ENCODE measurements around the gene INTS1. TPM values are rescaled to one million over a fixed set of nuclear protein-coding genes. Genes with fewer than 3 reads are reported as not detected.

The INTS1 gene
- polyA plus RNA-seq, 4 donors = 55.4 to 96.1 (median 57.7) TPM

GRCh38 chr7:1434891-1435670 lies 69.1 kb downstream of the INTS1 start:
- DNase-seq (ENCODE audit: low read depth in 4 of 4, low spot score in 3 of 4) = no peak

GRCh38 chr7:1434165-1434718 lies 69.9 kb downstream of the INTS1 start:
- DNase-seq (ENCODE audit: low read depth in 4 of 4, low spot score in 3 of 4) = no peak

GRCh38 chr7:1433128-1433920 lies 70.9 kb downstream of the INTS1 start:
- no peak for DNase-seq (ENCODE audit: low read depth in 4 of 4, low spot score in 3 of 4)

DNA sequence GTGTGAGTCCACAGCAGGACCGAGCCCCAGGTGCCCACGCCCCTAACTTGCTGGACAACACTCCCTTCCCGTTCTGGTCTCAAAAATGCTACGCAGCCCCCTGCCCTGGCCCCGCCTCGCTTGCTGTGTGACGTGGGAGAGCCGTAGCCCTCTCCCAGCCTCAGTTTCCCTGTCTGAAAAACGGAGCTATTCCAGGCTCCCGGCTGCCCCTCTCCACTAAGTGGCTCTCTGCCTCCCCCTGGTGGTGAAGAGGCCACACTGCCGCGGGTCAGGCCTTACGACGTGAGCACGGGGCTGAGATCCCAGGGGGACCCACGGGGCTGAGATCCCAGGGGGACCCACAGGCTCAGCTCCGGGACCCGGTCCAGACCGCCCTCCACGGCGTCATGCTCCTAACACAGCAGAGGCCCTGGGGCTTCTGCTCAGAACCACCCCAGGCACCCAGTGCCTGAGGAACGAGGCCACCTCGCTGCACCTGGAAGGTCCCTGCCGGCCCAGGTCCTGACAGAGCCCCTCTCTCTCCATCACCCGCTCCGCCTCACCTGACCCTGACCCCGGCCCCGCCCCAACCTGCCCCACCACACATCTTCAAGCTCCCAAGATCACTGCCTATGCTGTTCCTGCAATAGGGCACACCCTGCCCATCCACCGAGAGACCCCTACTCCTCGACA lies 71.6 kb downstream of the INTS1 start:
- DNase-seq (ENCODE audit: low read depth in 4 of 4, low spot score in 3 of 4) = no peak

DNA sequence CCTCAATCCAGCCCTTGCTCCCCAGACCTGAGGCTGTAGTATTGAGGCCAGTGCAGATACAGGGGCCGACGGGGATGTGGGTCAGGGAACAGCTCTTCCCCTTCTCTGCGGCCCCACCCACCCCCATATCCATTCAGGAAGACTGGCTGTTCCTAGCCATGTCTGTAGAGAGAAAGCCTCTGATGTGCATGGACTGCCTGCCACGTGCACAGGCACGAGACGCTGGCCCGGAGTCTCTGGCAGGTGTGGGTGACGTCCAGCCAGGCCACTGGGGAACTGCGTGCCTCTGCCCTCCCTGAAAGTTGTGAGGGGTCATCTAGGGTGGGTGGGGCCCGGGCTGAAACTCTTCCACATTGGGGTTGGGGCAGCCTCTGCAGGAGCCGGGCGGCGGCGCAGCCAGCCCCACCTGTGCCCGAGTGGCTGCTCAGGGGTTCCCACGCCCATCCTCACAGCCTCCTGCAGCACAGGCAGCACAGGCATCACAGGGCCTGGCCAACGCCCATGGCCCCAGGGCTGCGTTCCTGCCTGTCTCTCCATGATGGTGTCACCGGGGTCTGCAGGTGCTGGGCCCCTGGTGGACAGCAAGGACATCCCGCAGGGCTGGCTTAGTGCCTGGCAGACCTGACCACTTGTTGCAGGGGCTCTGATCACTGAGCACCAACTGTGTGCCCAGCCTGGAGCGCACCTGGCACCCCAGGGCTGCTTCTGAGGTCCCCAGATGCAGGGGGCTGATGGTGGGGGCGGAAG lies 72.4 kb downstream of the INTS1 start:
- DNase-seq (ENCODE audit: low read depth in 4 of 4, low spot score in 3 of 4) = no peak

GRCh38 chr7:1431226-1431625 lies 73.0 kb downstream of the INTS1 start:
- no peak for DNase-seq (ENCODE audit: low read depth in 4 of 4, low spot score in 3 of 4)

DNA sequence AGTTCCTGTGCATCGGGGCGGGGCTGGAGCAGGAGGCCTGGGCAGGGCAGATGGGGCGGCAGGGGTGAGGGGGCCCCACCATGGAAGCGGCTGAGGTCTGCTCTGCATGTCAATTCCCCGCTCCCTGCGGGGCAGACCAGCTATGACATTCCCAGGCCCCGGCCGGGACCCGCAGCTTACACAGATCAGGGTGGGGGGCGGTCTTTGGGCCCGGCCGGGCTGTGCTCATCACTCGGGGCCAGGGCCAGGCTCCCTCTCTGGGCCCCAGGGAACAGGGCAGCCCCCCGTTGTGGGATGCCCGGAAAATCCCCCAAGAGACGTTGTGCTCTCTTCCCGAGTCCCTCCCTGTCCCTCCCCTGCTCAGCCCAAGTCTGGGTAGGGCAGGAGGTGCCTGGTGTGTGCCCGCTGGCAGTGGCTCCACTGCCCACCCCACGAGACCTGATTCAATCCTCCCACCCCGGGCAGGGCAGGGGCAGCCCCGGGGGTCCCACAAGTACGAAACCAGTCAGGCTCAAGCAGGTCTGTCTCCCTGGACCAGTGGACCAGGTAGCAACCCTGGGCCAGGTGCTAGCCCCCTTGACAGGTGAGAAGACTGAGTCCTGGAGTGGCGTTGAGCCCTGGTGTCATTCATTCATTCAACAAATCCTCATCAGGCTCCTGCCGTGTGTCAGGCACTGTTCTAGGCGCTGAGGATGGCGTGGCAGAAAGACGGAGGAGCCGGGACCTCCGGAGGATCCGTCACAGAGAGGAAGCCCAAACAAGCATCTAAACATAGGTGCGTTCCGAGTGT lies 73.9 kb downstream of the INTS1 start:
- no peak for DNase-seq (ENCODE audit: low read depth in 4 of 4, low spot score in 3 of 4)

GRCh38 chr7:1428941-1429501 lies 75.2 kb downstream of the INTS1 start:
- DNase-seq (ENCODE audit: low read depth in 4 of 4, low spot score in 3 of 4) = no peak

- no peak for DNase-seq (ENCODE audit: low read depth in 4 of 4, low spot score in 3 of 4)
These were observed 77.0 kb downstream of the INTS1 start for GRCh38 chr7:1427064-1427657.

- DNase-seq (ENCODE audit: low read depth in 4 of 4, low spot score in 3 of 4) = no peak
These were observed 77.7 kb downstream of the INTS1 start for GRCh38 chr7:1426474-1426873.

DNA sequence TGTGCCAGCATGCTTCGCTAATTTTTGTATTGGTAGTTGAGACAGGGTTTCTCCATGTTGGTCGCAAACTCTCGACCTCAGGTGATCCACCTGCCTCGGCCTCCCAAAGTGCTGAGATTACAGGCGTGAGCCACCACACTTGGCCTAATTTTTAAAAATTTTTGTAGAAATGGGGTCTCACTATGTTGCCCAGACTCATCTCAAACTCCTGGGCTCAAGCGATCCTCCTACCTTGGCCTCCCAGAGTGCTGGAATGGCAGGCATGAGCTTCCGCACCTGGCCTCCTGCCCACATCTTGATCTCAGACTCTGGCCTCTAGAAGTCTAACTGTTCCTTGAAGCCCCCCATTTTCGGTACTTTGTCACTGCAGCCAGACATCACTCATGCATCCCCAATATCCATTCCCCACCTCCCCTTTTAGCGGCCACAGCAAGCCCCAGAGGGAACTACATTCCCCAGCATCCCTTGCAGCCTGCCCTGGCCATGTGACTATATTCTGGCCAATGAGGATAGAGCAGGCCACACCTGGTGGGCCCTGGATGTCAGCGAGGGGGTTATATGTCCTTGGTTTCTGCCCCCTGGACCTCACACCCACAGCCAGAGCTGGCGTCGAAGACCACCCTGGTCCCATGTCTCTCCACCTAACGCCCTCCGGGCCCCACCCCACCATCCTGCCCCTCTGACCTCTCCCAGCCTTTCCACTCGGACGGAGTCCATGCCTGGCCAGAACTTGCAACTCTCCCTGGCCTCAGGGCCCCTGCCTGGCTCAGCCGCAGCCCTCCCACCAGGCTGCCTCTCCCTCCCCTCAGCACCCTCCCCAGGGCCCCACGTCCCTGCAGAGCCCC lies 78.7 kb downstream of the INTS1 start:
- DNase-seq (ENCODE audit: low read depth in 4 of 4, low spot score in 3 of 4) = no peak

DNA sequence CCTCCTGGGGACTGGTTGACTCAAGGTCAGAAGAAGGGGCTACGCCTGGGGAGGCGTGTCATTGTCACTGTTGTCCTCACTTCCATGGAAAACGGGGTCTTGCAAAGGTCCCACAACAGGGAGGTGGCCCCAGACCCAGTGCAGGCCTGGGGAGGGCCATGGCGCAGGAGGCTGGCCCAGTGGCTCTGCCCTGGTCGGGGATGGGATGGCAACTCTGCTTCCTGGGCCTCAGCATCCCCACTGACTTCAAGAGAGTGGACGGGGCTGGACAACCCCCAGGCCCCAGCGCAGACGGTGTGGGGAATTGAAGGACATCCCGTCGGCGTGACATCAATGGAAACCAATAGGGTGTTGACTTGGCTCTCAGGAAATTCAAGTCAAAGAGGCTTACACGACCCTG lies 80.1 kb downstream of the INTS1 start:
- no peak for DNase-seq (ENCODE audit: low read depth in 4 of 4, low spot score in 3 of 4)

- no peak for DNase-seq (ENCODE audit: low read depth in 4 of 4, low spot score in 3 of 4)
These were observed 80.9 kb downstream of the INTS1 start for GRCh38 chr7:1423264-1423811.

GRCh38 chr7:1422512-1423263 lies 81.5 kb downstream of the INTS1 start:
- no peak for DNase-seq (ENCODE audit: low read depth in 4 of 4, low spot score in 3 of 4)

DNA sequence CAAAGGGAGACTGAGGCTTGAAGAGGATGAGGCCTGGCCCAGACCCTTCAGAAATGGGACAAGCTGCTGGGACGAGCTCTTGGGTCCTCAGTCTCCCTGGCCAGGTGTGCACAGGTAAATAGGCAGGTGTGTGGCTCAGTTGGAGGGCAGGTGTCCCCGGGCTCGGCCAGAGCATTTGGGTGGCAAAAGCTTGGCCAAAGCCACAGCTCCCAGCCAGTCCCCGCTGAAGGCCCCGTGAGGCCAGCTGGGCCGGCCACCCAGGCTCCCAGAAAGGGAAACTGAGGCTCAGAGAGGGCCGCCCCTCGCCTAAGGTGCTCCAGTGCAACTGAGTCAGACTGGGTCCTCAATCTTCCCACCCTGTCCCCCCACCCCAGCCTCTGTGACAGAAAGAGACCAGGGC lies 82.2 kb downstream of the INTS1 start:
- no peak for DNase-seq (ENCODE audit: low read depth in 4 of 4, low spot score in 3 of 4)

GRCh38 chr7:1421020-1421790 lies 83.0 kb downstream of the INTS1 start:
- DNase-seq (ENCODE audit: low read depth in 4 of 4, low spot score in 3 of 4) = no peak

All from left renal pelvis (tissue), 4 donors.